Neural progenitor cell (in vitro differentiated cells): Measurements from ENCODE around the gene PRKAG3. TPM values are rescaled to one million over a fixed set of nuclear protein-coding genes. Genes with fewer than 3 reads are reported as not detected.
A peak's percentile ranks its signal among the peaks of the same experiment; 100 is the strongest.

Experiments
- DNase-seq: peaks from one replicate; pipeline ENCODE4 v3.0.0-alpha.2; 2016; ENCODE audit warnings: low spot score
- H2AFZ ChIP-seq: fragments of 200-600 bp; sonication (generic); replicated peaks from 2 replicates; pipeline ENCODE4 v1.6.1; 2016; ENCODE audit warnings: antibody characterized with exemption
- H3F3A ChIP-seq: fragments of 200-600 bp; sonication (generic); 2 replicates; pipeline ENCODE4 v1.6.1; 2016; ENCODE audit warnings: antibody characterized with exemption, low read depth
- H3K27ac ChIP-seq: fragments of 200-600 bp; sonication (generic); 2 replicates; pipeline ENCODE4 v1.5.1; 2016; ENCODE audit warnings: mild to moderate bottlenecking
- H3K27me3 ChIP-seq: fragments of 200-600 bp; sonication (generic); 2 replicates; pipeline ENCODE4 v1.6.1; 2016; ENCODE audit warnings: mild to moderate bottlenecking, moderate library complexity
- H3K36me3 ChIP-seq: fragments of 200-600 bp; sonication (generic); 2 replicates; pipeline ENCODE4 v1.5.1; 2016
- H3K4me1 ChIP-seq: fragments of 200-600 bp; sonication (generic); 2 replicates; pipeline ENCODE4 v1.6.1; 2016; ENCODE audit warnings: mixed run types
- H3K4me2 ChIP-seq: fragments of 200-600 bp; sonication (generic); 2 replicates; pipeline ENCODE4 v1.6.1; 2016
- H3K4me3 ChIP-seq: fragments of 200-600 bp; sonication (generic); 2 replicates; pipeline ENCODE4 v1.5.1; 2016
- H3K79me2 ChIP-seq: fragments of 200-600 bp; sonication (generic); 2 replicates; pipeline ENCODE4 v1.6.1; 2016; ENCODE audit warnings: low read depth
- H3K9ac ChIP-seq: fragments of 200-600 bp; sonication (generic); 2 replicates; pipeline ENCODE4 v1.6.1; 2016
- H3K9me3 ChIP-seq: fragments of 200-600 bp; sonication (generic); 2 replicates; pipeline ENCODE4 v1.5.1; 2016; ENCODE audit warnings: low read depth
- H4K20me1 ChIP-seq: fragments of 200-600 bp; sonication (generic); 2 replicates; pipeline ENCODE4 v1.6.1; 2016; ENCODE audit warnings: low read depth
- H3K27ac Mint-ChIP-seq: 3 replicates; pipeline ENCODE4 v1.8.0; 2021; ENCODE audit warnings: mixed read lengths
- H3K27me3 Mint-ChIP-seq: 2 replicates; pipeline ENCODE4 v1.8.0; 2022; ENCODE audit warnings: low read depth, mild to moderate bottlenecking, inconsistent platforms, moderate library complexity, mixed read lengths; ENCODE audit not compliant: insufficient read depth
- H3K36me3 Mint-ChIP-seq: 3 replicates; pipeline ENCODE4 v1.8.0; 2021; ENCODE audit warnings: mixed read lengths
- H3K4me1 Mint-ChIP-seq: 3 replicates; pipeline ENCODE4 v1.8.0; 2021; ENCODE audit warnings: mixed read lengths
- H3K4me3 Mint-ChIP-seq: 3 replicates; pipeline ENCODE4 v1.8.0; 2021; ENCODE audit warnings: mild to moderate bottlenecking, moderate library complexity, mixed read lengths
- H3K9me3 Mint-ChIP-seq: 3 replicates; pipeline ENCODE4 v1.8.0; 2020; ENCODE audit warnings: mixed read lengths
- EZH2 ChIP-seq: fragments of 200-600 bp; sonication (generic); IDR thresholded peaks from 2 replicates; pipeline ENCODE4 v1.6.1; 2017; ENCODE audit warnings: antibody characterized with exemption, mild to moderate bottlenecking, moderate library complexity
- EZH2phosphoT487 ChIP-seq: fragments of 200-600 bp; sonication (generic); IDR thresholded peaks from 2 replicates; pipeline ENCODE4 v1.6.1; 2017; ENCODE audit warnings: antibody characterized with exemption
- total RNA-seq: library from RNA; depleted of rRNA; stranded (reverse); fragments of >200 nt; gene quantifications from 2 replicates; pipeline ENCODE4 v1.2.3, GENCODE V29; 2015; ENCODE audit warnings: low replicate concordance
- TF ChIP-seq, protein P1 (sequence below): fragments of 200-600 bp; sonication (generic); IDR thresholded peaks from 2 replicates; pipeline ENCODE4 v1.5.1; 2017; ENCODE audit warnings: antibody characterized with exemption, mild to moderate bottlenecking

The PRKAG3 gene
- total RNA-seq, 1 donor from 2014 or later, result not detected

DNA sequence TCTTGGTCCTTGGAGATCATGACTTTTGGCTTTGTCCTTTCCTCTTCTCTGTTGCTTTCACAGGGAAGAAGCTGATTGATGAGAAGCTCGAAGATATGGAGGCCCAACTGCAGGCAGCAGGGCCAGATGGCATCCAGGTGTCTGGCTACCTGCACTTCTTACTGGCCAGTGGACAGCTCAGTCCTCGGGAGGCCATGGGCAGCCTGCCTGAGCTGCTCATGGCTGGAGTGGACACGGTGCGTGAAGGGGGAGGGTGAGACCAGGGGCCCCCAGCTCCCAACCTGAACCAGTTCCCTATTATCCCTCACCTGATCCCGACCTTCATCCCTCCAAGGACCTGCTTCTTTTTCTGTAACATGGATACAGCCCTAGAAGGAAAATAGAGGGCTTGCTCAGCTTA is 18.7 kb downstream of the PRKAG3 start:
- TF ChIP-seq EZH2, result no peak
- TF ChIP-seq EZH2phosphoT487, result no peak
- TF ChIP-seq, protein P1, sequence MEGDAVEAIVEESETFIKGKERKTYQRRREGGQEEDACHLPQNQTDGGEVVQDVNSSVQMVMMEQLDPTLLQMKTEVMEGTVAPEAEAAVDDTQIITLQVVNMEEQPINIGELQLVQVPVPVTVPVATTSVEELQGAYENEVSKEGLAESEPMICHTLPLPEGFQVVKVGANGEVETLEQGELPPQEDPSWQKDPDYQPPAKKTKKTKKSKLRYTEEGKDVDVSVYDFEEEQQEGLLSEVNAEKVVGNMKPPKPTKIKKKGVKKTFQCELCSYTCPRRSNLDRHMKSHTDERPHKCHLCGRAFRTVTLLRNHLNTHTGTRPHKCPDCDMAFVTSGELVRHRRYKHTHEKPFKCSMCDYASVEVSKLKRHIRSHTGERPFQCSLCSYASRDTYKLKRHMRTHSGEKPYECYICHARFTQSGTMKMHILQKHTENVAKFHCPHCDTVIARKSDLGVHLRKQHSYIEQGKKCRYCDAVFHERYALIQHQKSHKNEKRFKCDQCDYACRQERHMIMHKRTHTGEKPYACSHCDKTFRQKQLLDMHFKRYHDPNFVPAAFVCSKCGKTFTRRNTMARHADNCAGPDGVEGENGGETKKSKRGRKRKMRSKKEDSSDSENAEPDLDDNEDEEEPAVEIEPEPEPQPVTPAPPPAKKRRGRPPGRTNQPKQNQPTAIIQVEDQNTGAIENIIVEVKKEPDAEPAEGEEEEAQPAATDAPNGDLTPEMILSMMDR, result no peak
- H3K4me1 ChIP-seq, result no peaks in the 10 kb centered on the region
- H4K20me1 ChIP-seq, result no peaks in the 10 kb centered on the region
- H3K79me2 ChIP-seq, result no peaks in the 10 kb centered on the region
- Mint-ChIP-seq H3K4me3 (no peak overlapping the region), H3K36me3 (no peaks in the 10 kb centered on the region), H3K27ac (peak overlapping the region; percentile 50), H3K9me3 (no peaks in the 10 kb centered on the region), H3K4me1 (no peaks in the 10 kb centered on the region), H3K27me3 (peaks cover 3% of the 10 kb centered on the region)
- H3K36me3 ChIP-seq, result no peaks in the 10 kb centered on the region
- no peak overlapping the region for H2AFZ ChIP-seq
- no peak for DNase-seq
- H3K9ac ChIP-seq, result no peak overlapping the region
- H3K9me3 ChIP-seq, result no peaks in the 10 kb centered on the region
- H3K4me3 ChIP-seq, result no peak overlapping the region
- no peaks in the 10 kb centered on the region for H3K27me3 ChIP-seq
- no peak overlapping the region for H3K4me2 ChIP-seq
- no peak overlapping the region for H3K27ac ChIP-seq
- no peaks in the 10 kb centered on the region for H3F3A ChIP-seq

DNA sequence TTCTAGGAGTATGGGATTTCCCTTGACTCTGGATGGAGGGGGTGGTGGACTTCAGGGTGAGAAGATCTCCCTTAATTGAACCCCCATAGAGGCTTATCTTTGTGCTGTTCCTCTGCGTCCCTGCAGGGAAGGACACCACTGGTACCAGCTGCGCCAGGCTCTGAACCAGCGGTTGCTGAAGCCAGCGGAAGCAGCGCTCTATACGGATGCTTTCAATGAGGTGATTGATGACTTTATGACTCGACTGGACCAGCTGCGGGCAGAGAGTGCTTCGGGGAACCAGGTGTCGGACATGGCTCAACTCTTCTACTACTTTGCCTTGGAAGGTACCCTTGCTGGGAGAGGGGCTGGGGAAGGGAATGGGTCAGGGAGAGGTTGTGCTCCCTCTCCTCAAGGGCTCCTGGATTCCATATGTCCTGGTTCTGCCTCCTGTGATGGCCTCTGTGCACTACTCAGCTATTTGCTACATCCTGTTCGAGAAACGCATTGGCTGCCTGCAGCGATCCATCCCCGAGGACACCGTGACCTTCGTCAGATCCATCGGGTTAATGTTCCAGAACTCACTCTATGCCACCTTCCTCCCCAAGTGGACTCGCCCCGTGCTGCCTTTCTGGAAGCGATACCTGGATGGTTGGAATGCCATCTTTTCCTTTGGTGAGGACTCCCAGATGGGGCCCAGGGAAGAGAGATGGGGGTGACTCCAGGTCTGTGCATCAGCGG is 19.3 kb downstream of the PRKAG3 start:
- Mint-ChIP-seq H3K36me3 (no peaks in the 10 kb centered on the region), H3K4me1 (no peaks in the 10 kb centered on the region), H3K27ac (no peak overlapping the region), H3K9me3 (no peaks in the 10 kb centered on the region), H3K27me3 (peaks cover 3% of the 10 kb centered on the region), H3K4me3 (no peak overlapping the region)
- H3K27me3 ChIP-seq, result no peaks in the 10 kb centered on the region
- no peak overlapping the region for H2AFZ ChIP-seq
- no peaks in the 10 kb centered on the region for H3K9me3 ChIP-seq
- H3K27ac ChIP-seq, result no peak overlapping the region
- no peaks in the 10 kb centered on the region for H4K20me1 ChIP-seq
- no peak overlapping the region for H3K9ac ChIP-seq
- no peak overlapping the region for H3K4me3 ChIP-seq
- H3K79me2 ChIP-seq, result no peaks in the 10 kb centered on the region
- TF ChIP-seq, protein P1, result no peak
- TF ChIP-seq EZH2, result no peak
- no peak for TF ChIP-seq EZH2phosphoT487
- no peaks in the 10 kb centered on the region for H3K36me3 ChIP-seq
- no peaks in the 10 kb centered on the region for H3F3A ChIP-seq
- DNase-seq, result no peak
- no peaks in the 10 kb centered on the region for H3K4me1 ChIP-seq
- no peak overlapping the region for H3K4me2 ChIP-seq

DNA sequence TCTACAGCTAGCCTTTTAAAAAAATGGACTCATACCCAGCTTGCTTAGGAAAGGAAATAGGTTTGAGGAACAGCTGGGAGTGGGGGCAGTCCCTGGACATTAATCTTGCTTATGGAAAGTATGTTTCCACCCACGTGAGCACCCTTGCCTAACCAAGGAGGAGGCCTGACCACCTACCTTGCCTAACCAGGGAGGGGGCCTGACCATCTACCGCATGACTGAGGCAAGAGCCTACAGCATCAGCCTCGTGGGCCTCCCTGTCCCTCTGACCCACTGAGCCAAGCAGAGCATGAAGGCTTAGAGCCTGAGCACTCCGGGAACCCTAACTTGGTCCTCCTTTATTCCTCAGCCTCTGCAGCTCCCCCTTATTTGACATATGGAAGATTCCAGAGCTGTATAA is 20.2 kb downstream of the PRKAG3 start:
- Mint-ChIP-seq H3K27me3 (peaks cover 3% of the 10 kb centered on the region), H3K4me1 (peaks cover 3% of the 10 kb centered on the region), H3K4me3 (no peak overlapping the region), H3K36me3 (no peaks in the 10 kb centered on the region), H3K27ac (no peak overlapping the region), H3K9me3 (no peaks in the 10 kb centered on the region)
- H3K4me1 ChIP-seq, result no peaks in the 10 kb centered on the region
- no peak overlapping the region for H3K4me3 ChIP-seq
- no peaks in the 10 kb centered on the region for H3F3A ChIP-seq
- no peaks in the 10 kb centered on the region for H3K27me3 ChIP-seq
- no peaks in the 10 kb centered on the region for H3K36me3 ChIP-seq
- H3K9me3 ChIP-seq, result no peaks in the 10 kb centered on the region
- TF ChIP-seq EZH2 (no peak), EZH2phosphoT487 (no peak)
- TF ChIP-seq, protein P1, result no peak
- no peak for DNase-seq
- no peak overlapping the region for H3K4me2 ChIP-seq
- no peak overlapping the region for H2AFZ ChIP-seq
- no peaks in the 10 kb centered on the region for H4K20me1 ChIP-seq
- H3K9ac ChIP-seq, result no peak overlapping the region
- no peaks in the 10 kb centered on the region for H3K79me2 ChIP-seq
- H3K27ac ChIP-seq, result no peak overlapping the region
